DMS 273 (cell line): Measurements from ENCODE around the gene PNCK.
A peak's percentile ranks its signal among the peaks of the same experiment; 100 is the strongest.

Source experiments
- DNase-seq: peaks from one replicate; lab custom pipeline; 2025; ENCODE audit not compliant: unreplicated experiment; lab: John Stamatoyannopoulos, UW

The PNCK gene

DNA sequence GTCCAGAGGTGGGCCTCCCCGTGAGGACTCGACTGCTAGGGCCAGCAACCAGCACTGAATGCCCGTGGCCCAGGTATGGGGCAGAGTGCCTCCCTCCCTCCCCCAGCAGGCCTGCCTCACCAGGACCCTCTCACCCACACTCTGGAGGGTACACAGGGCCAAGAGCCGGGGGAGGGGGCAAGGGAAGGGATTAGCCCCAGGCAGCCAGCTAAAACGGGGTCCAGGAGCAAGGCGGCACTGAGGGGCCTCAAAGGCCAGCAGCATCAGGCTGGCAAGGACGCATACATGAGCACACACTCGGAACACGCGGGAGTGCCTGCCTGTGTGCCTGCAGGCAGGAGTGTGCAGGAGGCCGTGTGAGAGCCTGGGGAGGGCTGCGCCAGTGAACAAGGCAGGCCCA lies 44.9 kb downstream of the PNCK start:
- no peak for DNase-seq

DNA sequence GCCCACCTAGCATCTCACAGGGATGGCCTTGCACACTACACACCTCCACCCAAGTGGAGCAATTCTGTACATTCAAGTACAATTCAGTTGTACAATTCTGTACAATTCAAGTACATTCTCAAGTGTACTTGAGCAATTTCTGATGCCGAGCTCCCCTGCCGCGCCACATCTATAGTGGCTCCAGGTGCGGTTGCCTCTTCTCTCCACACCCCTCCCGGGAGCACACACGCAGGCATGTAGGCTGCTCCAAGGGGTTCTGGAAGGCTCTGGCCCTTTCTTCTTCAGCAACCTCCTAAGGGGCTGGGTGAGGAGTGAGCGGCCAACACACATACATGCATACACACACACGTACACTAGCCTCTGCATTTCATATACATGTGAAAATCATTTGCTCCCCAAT lies 45.5 kb downstream of the PNCK start:
- no peak for DNase-seq

DNA sequence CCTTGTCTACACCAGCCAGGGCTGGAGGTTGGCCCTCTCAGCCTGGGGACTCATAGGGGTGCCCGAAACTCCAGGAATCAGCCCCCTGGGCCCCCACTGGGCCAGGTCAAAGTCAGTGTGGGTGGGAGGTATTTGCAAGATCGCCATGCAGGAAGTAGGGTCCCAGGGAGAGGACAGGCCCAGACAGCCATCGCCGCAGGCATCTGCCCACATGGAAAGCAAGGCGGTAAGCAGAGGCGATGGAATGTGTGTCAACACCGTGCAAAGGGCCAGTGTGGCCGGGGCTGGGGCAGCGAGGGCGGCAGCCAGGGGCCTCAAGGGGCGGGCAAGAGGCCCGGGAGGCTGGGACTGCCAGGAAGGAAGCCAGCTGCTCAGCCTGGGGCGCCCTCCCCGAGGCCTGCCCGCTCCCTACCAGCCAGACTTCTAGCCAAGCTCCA lies 45.9 kb downstream of the PNCK start:
- peak; percentile 42 for DNase-seq

DNA sequence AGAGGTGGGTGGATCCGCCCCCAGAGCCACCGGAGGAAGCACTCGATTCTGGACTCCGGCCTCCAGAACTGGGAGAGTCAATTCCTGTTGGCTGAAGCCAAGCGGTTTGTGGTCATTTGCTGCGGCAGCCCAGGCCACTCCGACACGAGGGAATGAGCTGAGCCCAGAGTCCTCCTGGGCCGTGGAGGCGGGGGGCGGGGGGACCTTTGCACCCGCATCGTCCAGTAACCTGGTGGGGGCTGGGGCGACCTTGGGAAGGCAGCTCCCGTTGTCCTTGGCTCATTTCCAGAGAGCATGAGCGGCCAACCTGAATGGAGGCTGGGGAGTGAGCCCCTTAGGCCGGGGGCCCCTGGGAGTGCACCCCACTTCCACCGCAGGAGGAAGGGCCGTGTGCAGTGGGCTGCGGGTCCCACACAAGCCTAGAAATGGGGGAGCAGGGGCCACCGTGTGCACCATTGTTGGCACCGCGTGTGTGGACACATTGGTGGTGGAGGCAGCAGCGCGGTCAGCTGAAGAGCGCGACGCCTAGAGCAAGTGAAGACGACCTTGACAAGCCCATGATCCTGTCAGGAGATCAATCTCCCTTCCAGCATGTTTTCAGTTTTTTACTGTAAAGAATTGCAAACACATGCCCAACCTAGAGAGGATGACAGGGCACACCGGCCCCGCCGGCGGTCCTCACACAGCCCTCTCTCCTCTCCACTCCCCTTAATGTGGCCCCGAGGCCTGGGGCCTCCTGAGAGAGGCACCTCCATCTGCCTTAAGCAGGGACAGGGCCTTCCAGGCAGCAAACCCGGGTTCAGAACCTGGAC lies 46.5 kb downstream of the PNCK start:
- no peak for DNase-seq

DNA sequence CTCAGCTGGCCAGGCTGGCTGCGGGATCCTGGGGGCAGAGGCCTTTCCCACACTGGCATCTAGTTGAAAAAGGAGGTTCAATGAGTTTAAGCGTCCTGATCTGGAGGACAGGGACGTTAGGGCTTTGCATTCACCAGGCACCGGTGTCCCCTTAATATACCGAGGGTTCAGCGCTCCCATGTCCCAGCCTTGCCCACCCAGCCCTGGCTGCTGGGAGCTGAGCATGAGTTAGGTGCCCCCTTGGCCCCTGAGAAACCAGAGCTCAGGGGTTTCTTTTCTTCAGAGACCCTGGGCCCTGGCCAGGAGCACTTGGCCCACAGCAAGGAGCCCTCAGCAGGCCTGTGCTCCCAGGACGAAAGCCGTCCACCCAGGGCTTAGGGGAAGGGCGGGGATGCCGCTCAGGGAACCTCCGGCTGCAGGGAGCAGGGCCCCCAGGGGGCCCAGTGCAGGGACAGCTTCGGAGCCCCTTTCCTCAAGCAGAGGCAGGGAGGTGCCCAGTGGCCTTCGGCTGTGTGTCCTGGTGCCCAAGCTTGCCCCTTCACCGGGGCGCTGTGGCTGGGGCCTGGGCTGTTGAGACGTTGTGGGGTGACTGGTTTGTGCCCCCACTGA lies 47.5 kb downstream of the PNCK start:
- no peak for DNase-seq

DNA sequence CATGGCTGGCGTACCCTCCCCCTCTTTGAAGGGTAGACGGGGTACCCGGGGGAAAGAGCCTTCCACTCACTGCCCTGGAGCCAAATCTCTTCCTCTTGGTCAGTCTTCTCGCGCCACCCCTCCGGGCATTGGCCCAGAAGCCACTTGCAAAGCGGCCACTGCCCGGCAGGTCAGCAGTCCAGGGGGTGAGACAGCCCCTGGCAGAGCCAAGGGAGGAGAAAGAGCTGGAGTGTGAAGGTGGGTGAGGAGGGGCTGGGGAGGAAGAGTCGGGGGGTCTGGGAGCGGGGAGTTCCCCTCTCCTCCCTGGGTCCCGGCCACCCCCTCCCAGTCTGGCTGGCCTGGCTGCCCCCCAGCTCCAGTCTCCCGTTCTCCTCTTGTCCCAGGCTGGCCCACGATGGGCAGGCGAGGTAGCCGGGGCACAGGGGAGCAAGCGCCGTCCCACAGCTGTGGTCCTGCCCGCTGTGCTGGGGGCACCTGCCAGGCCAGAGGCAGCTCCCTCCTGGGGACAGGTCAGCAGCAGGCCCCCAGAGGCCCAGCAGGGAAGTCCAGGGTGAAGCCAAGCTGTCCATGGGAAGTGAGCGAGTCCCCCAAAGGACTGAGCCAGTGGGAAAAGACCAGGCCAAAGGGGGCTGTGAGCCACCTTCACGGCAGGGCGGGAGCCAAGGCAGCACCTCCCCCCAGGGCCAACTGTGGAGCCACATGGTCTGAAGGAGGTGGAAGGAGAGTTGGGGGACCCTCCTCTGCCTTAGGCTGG lies 48.2 kb downstream of the PNCK start:
- no peak for DNase-seq

DNA sequence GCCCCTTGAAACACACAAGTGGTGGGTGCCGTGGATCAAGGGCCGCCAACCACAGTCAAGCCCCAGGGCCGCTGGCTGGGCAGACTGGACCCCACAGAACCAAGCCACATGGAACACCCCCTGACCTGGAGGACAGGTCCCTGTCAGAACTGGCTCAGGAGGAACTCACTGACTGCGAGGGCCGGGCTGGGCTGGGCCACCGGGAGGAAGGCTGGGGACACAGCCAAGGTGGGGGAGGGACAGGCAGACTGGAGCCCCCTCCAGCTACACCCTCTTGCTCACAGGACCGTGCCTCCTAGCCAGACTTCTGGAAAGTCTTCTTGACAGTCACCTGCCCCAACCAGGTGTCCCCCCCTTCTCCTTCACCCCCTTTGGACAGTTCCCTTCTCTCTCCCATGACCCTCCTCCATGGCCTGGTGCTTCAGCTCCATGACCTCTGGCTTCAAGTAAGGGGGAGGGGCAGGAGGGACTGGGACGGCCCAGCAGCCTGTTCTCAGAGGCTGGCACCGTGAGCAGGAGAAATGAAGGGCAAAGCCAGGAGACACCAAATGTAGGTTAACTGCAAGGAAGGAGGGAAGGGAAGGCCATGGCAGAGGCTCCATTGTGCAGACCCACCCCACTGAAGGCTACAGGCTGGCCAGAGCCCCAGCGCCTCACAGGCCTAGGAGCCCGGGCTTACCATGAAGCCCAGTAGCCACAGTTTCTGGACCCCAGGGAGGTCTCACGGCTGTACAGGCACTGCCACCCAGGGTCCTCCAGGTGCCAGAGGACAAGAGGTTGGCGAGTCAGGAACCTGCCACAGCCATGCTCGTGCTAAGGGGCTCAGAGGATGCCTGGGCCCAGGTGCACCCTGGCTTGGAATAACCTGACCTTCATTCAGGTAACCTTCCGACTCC lies 49.2 kb downstream of the PNCK start:
- DNase-seq, result no peak

DNA sequence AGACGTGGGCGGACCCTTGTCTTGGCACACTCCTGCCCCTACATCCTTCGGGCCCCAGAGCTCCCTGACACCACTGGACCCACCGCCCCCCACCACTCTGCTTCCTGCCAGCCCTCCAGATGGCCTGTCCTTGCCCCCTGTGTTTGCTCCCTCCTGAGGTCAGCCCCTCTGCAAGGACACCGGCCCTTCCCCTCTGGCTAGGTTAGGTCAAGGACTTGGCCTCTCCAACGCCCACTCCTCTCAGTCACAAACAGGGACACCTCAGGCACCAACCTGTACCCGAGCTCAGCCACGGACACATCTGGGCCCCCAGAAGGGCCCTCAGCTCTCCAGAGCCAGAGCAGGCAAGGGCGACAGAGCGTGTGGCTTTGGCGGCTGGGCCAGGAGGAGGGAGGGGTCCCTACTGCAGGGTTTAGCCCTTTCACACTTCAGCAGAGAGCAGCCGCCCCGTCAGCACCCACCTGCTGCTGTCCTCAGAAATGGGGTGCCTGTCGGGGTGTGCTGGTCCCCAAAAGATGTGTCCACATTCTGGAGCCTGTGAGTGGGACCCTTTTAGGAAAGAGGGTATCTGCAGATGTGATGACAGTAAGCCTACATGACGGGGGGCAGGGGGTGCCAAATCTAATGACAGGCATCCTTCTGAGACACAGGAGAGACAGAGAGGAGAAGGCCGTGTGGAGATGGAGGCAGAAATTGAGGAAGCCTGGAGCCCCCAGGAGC lies 50.1 kb downstream of the PNCK start:
- DNase-seq, result no peak

DNA sequence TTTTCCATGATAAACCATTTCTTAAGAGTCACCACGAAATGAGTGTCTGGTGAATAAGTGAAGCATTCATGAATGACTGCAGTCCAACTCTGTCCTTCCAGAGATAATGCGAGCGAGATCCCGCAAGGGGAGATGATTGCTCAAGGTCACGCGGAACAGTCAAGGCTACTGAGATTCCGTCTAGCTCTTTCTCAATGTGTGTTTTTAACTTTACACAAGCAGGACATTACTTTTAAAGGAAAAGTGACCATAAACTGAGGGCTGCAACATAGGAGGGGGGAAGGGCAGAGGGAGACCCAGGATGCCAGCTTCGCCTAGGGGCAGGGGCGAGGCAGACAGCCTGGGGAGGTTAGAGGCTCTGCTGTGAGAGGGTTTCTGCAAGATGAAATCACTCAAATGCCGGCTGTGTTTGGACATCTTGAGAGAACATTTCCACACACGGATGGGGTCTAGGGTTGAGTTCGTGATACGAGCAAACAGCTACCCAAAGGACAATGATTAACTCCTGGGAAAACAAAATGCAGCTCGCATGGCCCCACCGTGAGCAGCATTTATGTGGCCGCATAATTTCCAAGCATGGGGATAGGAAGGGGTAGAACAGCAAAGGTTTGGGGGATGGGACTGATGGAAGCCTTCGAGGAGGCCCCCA lies 50.8 kb downstream of the PNCK start:
- DNase-seq, result no peak

DNA sequence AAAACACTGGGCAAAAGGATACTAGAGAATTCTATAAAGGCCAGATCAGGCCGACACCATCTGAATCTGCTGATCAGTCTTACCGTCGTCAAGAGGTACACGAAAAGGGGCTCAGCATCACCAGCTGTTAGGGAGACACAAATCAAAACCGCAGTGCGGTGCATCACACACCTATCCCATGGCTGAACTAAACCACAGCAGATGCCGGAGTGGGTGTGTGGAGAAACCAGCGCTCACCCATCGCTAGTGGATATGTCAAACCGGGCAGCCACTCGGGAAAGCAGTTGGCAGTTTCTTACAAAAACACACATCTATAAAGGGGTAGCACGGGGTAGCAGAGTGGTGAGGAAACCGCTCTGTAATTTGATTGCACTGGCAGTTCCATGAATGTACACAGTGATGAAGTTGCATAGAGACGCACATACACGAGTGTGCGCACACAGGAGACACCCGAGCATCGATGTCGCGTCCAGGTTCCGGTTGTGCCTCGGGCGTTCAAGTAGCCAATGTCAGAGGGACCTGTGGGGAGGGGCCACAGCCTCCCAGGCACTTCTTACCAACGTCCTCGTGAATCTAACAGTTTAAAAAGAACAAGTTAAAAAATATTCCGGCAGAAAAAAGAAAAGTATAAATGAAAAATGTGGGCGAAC lies 51.5 kb downstream of the PNCK start:
- DNase-seq, result no peak

DNA sequence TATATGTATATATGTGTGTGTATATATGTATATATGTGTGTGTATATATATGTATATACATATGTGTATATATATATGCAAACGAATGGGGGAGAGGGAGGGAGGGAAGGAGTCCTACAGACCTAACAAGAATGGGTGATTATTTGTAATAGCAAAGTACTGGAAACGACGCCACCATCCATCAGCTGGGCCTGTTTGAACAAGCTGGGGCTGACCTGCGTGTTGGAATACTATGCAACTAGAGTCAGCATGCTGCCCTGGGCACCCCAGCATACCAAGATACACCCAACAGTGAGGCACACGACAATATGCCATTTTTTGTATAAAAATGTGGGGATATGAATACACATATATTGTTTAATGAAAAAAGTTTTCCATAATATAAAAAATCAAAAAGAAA lies 53.0 kb downstream of the PNCK start:
- DNase-seq, result no peak
